ENCODE measurements around the gene PEAR1. TPM values are rescaled to one million over a fixed set of nuclear protein-coding genes. Genes with fewer than 3 reads are reported as not detected.
A peak's percentile ranks its signal among the peaks of the same experiment; 100 is the strongest.

PEAR1 gene
- total and polyA plus RNA-seq, 2 of the 8 experiments (the other 6 are each of a cell fraction or from before 2014, with no cell fraction given), result 0.63 to 0.71 TPM

GRCh38 chr1:156876281-156876680 is 17.2 kb upstream of the PEAR1 start (continued):
- no peak for TF ChIP-seq ATF2 (IDR thresholded peaks at IDR 0.05; ENCODE audit: low read length)
- TF ChIP-seq SP4 (IDR thresholded peaks at IDR 0.05; ENCODE audit: low read length), result no peak
- no peak for TF ChIP-seq SRF (IDR thresholded peaks at IDR 0.05; ENCODE audit: low read depth, low read length)
- no peak for TF ChIP-seq CTBP2 (IDR thresholded peaks at IDR 0.05; ENCODE audit: borderline replicate concordance, insufficient read depth, insufficient read length, low read length)
- TF ChIP-seq KDM1A (IDR thresholded peaks at IDR 0.05; ENCODE audit: borderline replicate concordance, low read length), result no peak
- TF ChIP-seq ASH2L (IDR thresholded peaks at IDR 0.05; ENCODE audit: low read length), result peak; percentile 32
- peak; percentile 31; the same call in 1 of the 2 replicates for TF ChIP-seq CREB1 (IDR thresholded peaks at IDR 0.05)
- no peak for TF ChIP-seq SP1 (IDR thresholded peaks at IDR 0.05; ENCODE audit: low read depth, low read length)
- no peak for TF ChIP-seq CBX8 (IDR thresholded peaks at IDR 0.05; ENCODE audit: borderline replicate concordance, low read depth, low read length)
- no peak for TF ChIP-seq POLR2A (IDR thresholded peaks at IDR 0.05; ENCODE audit: control extremely low read depth in 1 of 2, low read depth in 2 of 2, low read length in 2 of 2)
- TF ChIP-seq E2F6 (IDR thresholded peaks at IDR 0.05), result peak; percentile 90
